Tibial nerve (tissue), 4 donors: ENCODE measurements around the gene U2AF1L4. TPM values are rescaled to one million over a fixed set of nuclear protein-coding genes. Genes with fewer than 3 reads are reported as not detected.
"Not testable (repeated sequence)": the region's sequence is repeated elsewhere in the genome, so short reads cannot be mapped to it uniquely, and the experiment has no call there.

ENCODE experiments used
- DNase-seq, 2 donors: peaks; one replicate each; pipeline ENCODE4 v3.0.0-alpha.2; 2019; ENCODE audit warnings: low spot score in 2 of 2
- H3K27ac ChIP-seq, 4 donors: fragments of 200-600 bp; sonication (generic) in 3 of 4; one replicate each; pipeline ENCODE4 v1.5.1; 2017 to 2019; ENCODE audit warnings: mild to moderate bottlenecking in 1 of 4
- H3K27me3 ChIP-seq, 2 donors: fragments of 200-600 bp; sonication (generic) in 1 of 2; one replicate each; pipeline versions ENCODE4 v1.5.1 to v1.6.0; 2017 to 2019
- H3K36me3 ChIP-seq, 3 donors: fragments of 200-600 bp; sonication (generic); one replicate each; pipeline ENCODE4 v1.5.1; 2018 to 2019
- H3K4me1 ChIP-seq, 4 donors: fragments of 200-600 bp; sonication (generic) in 3 of 4; one replicate each; pipeline ENCODE4 v1.5.1; 2017 to 2019
- H3K4me3 ChIP-seq, 4 donors: fragments of 200-600 bp; sonication (generic) in 3 of 4; one replicate each; pipeline ENCODE4 v1.5.1; 2017 to 2019; ENCODE audit warnings: mild to moderate bottlenecking in 1 of 4, moderate library complexity in 1 of 4
- H3K9me3 ChIP-seq, 4 donors: fragments of 200-600 bp; sonication (generic) in 3 of 4; one replicate each; pipeline ENCODE4 v1.5.1; 2017 to 2019
- CTCF ChIP-seq, 5 experiments: fragments of 200-600 bp in 3 of 5; fragments of 450-650 bp in 2 of 5; sonication (generic) in 3 of 5; IDR thresholded peaks; one replicate each; pipeline ENCODE4 v1.5.1; 2016 to 2019; ENCODE audit warnings: antibody characterized with exemption in 5 of 5, mild to moderate bottlenecking in 3 of 5, moderate library complexity in 2 of 5
- EP300 ChIP-seq, 2 donors: sonication (generic); formaldehyde crosslinking; IDR thresholded peaks; one replicate each; pipeline ENCODE4 v1.6.1; 2017; ENCODE audit warnings: antibody characterized with exemption in 2 of 2, mild to moderate bottlenecking in 1 of 2
- POLR2A ChIP-seq, 2 donors: fragments of 450-650 bp; IDR thresholded peaks; one replicate each; pipeline ENCODE4 v1.6.1; 2017; ENCODE audit warnings: antibody characterized with exemption in 2 of 2, mild to moderate bottlenecking in 2 of 2, moderate library complexity in 2 of 2
- WGBS, 2 donors: methylation state at CpG; one replicate each; pipeline ENCODE4 v1.1.5; 2018; 5-methylcytosine and 5-hydroxymethylcytosine counted together
- total RNA-seq, 4 donors: library from RNA; depleted of rRNA; stranded (reverse); fragments of >200 nt; gene quantifications; one replicate each; pipeline ENCODE4 v1.1.0, GENCODE V29; 2016

The U2AF1L4 gene
- total RNA-seq, 4 donors from 2014 or later, result 17.8 to 51.1 (median 43.2) TPM

- peaks cover 0 to 25% (median 0%) of the 10 kb centered on the region in 3 donors for H3K36me3 ChIP-seq
- no peak overlapping the region for H3K27ac ChIP-seq
- H3K27me3 ChIP-seq, result no peaks in the 10 kb centered on the region
- 57 to 71% methylated on average over 9 of the region's 9 CpGs for WGBS, 2 donors
- H3K4me3 ChIP-seq, result no peak overlapping the region
- peaks cover 0 to 30% (median 19%) of the 10 kb centered on the region in 4 donors for H3K4me1 ChIP-seq
- no peak for TF ChIP-seq CTCF (IDR thresholded peaks at IDR 0.05)
- no peak for TF ChIP-seq EP300 (IDR thresholded peaks at IDR 0.05)
- TF ChIP-seq POLR2A (IDR thresholded peaks at IDR 0.05), result no peak
- no peaks in the 10 kb centered on the region for H3K9me3 ChIP-seq
- no peak for DNase-seq
Observed at GRCh38 chr19:35773020-35773806, 28.0 kb upstream of the U2AF1L4 start.

GRCh38 chr19:35772362-35772761, 27.1 kb upstream of the U2AF1L4 start:
- WGBS, 2 donors, result 92 to 95% methylated on average over 5 of the region's 5 CpGs
- Histone ChIP-seq H3K36me3 (peaks cover 0 to 25% (median 0%) of the 10 kb centered on the region in 3 donors), H3K4me1 (peaks cover 0 to 26% (median 19%) of the 10 kb centered on the region in 4 donors)
- DNase-seq, H3K9me3 ChIP-seq, H3K27me3 ChIP-seq, H3K4me3 ChIP-seq, H3K27ac ChIP-seq: not testable (repeated sequence)

- Histone ChIP-seq H3K4me3 (no peak overlapping the region), H3K36me3 (peaks cover 0 to 68% (median 0%) of the 10 kb centered on the region in 3 donors), H3K4me1 (no peaks in the 10 kb centered on the region), H3K9me3 (no peaks in the 10 kb centered on the region), H3K27me3 (no peaks in the 10 kb centered on the region), H3K27ac (no peak overlapping the region)
- 64 to 71% methylated on average over 14 to 15 of the region's 15 CpGs for WGBS, 2 donors
- no peak for TF ChIP-seq CTCF (IDR thresholded peaks at IDR 0.05)
- no peak for TF ChIP-seq EP300 (IDR thresholded peaks at IDR 0.05)
- no peak for TF ChIP-seq POLR2A (IDR thresholded peaks at IDR 0.05)
- DNase-seq, result no peak
Observed at GRCh38 chr19:35768082-35768421, 22.8 kb upstream of the U2AF1L4 start.

GRCh38 chr19:35767288-35768081, 22.3 kb upstream of the U2AF1L4 start:
- Histone ChIP-seq H3K4me3 (no peak overlapping the region), H3K36me3 (peaks cover 0 to 73% (median 0%) of the 10 kb centered on the region in 3 donors), H3K9me3 (no peaks in the 10 kb centered on the region), H3K4me1 (no peaks in the 10 kb centered on the region), H3K27ac (no peak overlapping the region), H3K27me3 (no peaks in the 10 kb centered on the region)
- no peak for DNase-seq
- WGBS, 2 donors, result 75 to 80% methylated on average over 21 to 23 of the region's 34 CpGs
- TF ChIP-seq POLR2A (IDR thresholded peaks at IDR 0.05) (no peak), EP300 (IDR thresholded peaks at IDR 0.05) (no peak), CTCF (IDR thresholded peaks at IDR 0.05) (no peak)

- Histone ChIP-seq H3K9me3 (no peaks in the 10 kb centered on the region), H3K36me3 (peaks cover 0 to 82% (median 0%) of the 10 kb centered on the region in 3 donors), H3K4me3 (no peak overlapping the region), H3K4me1 (no peaks in the 10 kb centered on the region), H3K27me3 (no peaks in the 10 kb centered on the region), H3K27ac (no peak overlapping the region)
- DNase-seq, result no peak
- WGBS, 2 donors, result 73 to 79% methylated on average over 5 to 11 of the region's 11 CpGs
- TF ChIP-seq CTCF (IDR thresholded peaks at IDR 0.05) (no peak), EP300 (IDR thresholded peaks at IDR 0.05) (no peak), POLR2A (IDR thresholded peaks at IDR 0.05) (no peak)
Observed at GRCh38 chr19:35766571-35767104, 21.4 kb upstream of the U2AF1L4 start.
